ENCODE results near the gene OR2V1. TPM values are rescaled to one million over a fixed set of nuclear protein-coding genes. Genes with fewer than 3 reads are reported as not detected.
A peak's percentile ranks its signal among the peaks of the same experiment; 100 is the strongest.

Gene OR2V1
- total RNA-seq, 2 donors from 2014 or later, result not detected

- H3K27me3 Mint-ChIP-seq (ENCODE audit: insufficient read depth), result peaks cover 64% of the 10 kb centered on the region
- Histone ChIP-seq H3K4me1 (ENCODE audit: control insufficient read depth, insufficient read depth, low read length) (no peaks in the 10 kb centered on the region), H3K27me3 (ENCODE audit: control insufficient read depth, insufficient read depth, low read length, poor library complexity, severe bottlenecking) (peaks cover 49% of the 10 kb centered on the region)
Observed at GRCh38 chr5:181173420-181174342, 42.7 kb upstream of the OR2V1 start.

GRCh38 chr5:181173027-181173419, 42.1 kb upstream of the OR2V1 start:
- Histone ChIP-seq H3K9me3 (ENCODE audit: control insufficient read depth, low read length) (no peaks in the 10 kb centered on the region), H3K27ac (ENCODE audit: low read depth, low read length) (no peak overlapping the region), H3K4me1 (ENCODE audit: control insufficient read depth, insufficient read depth, low read length) (no peaks in the 10 kb centered on the region), H3K4me3 (ENCODE audit: low read length) (peak overlapping the region; percentile 74), H3K27me3 (ENCODE audit: control insufficient read depth, insufficient read depth, low read length, poor library complexity, severe bottlenecking) (peaks cover 56% of the 10 kb centered on the region), H3K9ac (ENCODE audit: extremely low read depth, low read length, poor library complexity, severe bottlenecking) (no peak overlapping the region), H3K36me3 (ENCODE audit: control insufficient read depth, insufficient read depth, low read length) (no peaks in the 10 kb centered on the region)
- peaks cover 19% of the 10 kb centered on the region for H3K4me1 Mint-ChIP-seq
- TF ChIP-seq CTCF (conservative IDR thresholded peaks at IDR 0.05), result peak; percentile 37
- no peak for DNase-seq
- peaks cover 69% of the 10 kb centered on the region for H3K27me3 Mint-ChIP-seq (ENCODE audit: insufficient read depth)
- H3K27ac Mint-ChIP-seq, result peak overlapping the region; percentile 1
- H3K36me3 Mint-ChIP-seq (ENCODE audit: low read depth), result no peaks in the 10 kb centered on the region
- WGBS, 2 experiments (ENCODE audit: insufficient coverage in 1 of 2, insufficient read length in 1 of 2), result 33 to 42% methylated on average over 11 of the region's 11 CpGs
- peak overlapping the region; percentile 60 for H3K4me3 Mint-ChIP-seq
- H3K9me3 Mint-ChIP-seq, result no peaks in the 10 kb centered on the region

More at GRCh38 chr5:181173420-181174342, 42.7 kb upstream of the OR2V1 start:
- Mint-ChIP-seq H3K9me3 (no peaks in the 10 kb centered on the region), H3K4me1 (peaks cover 15% of the 10 kb centered on the region), H3K4me3 (peak overlapping the region; percentile 60), H3K36me3 (ENCODE audit: low read depth) (no peaks in the 10 kb centered on the region), H3K27ac (peak overlapping the region; percentile 70)
- TF ChIP-seq CTCF (conservative IDR thresholded peaks at IDR 0.05), result peak; percentile 24
- WGBS, 2 experiments (ENCODE audit: insufficient coverage in 1 of 2, insufficient read length in 1 of 2), result 0 to 2% methylated on average over 32 to 50 of the region's 50 CpGs
- Histone ChIP-seq H3K9me3 (ENCODE audit: control insufficient read depth, low read length) (no peaks in the 10 kb centered on the region), H3K36me3 (ENCODE audit: control insufficient read depth, insufficient read depth, low read length) (no peaks in the 10 kb centered on the region), H3K9ac (ENCODE audit: extremely low read depth, low read length, poor library complexity, severe bottlenecking) (no peak overlapping the region), H3K4me3 (ENCODE audit: low read length) (peak overlapping the region; percentile 74), H3K27ac (ENCODE audit: low read depth, low read length) (no peak overlapping the region)
- peak; percentile 95 for DNase-seq

- no peaks in the 10 kb centered on the region for H3K4me1 ChIP-seq (ENCODE audit: control insufficient read depth, insufficient read depth, low read length)
- H3K27me3 ChIP-seq (ENCODE audit: control insufficient read depth, insufficient read depth, low read length, poor library complexity, severe bottlenecking), result peaks cover 67% of the 10 kb centered on the region
- DNase-seq, result no peak
- H3K9ac ChIP-seq (ENCODE audit: extremely low read depth, low read length, poor library complexity, severe bottlenecking), result no peak overlapping the region
- 61% methylated on average over 2 of the region's 3 CpGs; no CpG with 5 or more reads in 1 of the 2 experiments for WGBS, 2 experiments (ENCODE audit: insufficient coverage in 1 of 2, insufficient read length in 1 of 2)
- Mint-ChIP-seq H3K27me3 (ENCODE audit: insufficient read depth) (peaks cover 70% of the 10 kb centered on the region), H3K27ac (no peak overlapping the region), H3K4me3 (no peak overlapping the region), H3K4me1 (peaks cover 19% of the 10 kb centered on the region), H3K9me3 (no peaks in the 10 kb centered on the region), H3K36me3 (ENCODE audit: low read depth) (no peaks in the 10 kb centered on the region)
- H3K9me3 ChIP-seq (ENCODE audit: control insufficient read depth, low read length), result no peaks in the 10 kb centered on the region
- no peak for TF ChIP-seq CTCF (conservative IDR thresholded peaks at IDR 0.05)
- no peak overlapping the region for H3K4me3 ChIP-seq (ENCODE audit: low read length)
- no peaks in the 10 kb centered on the region for H3K36me3 ChIP-seq (ENCODE audit: control insufficient read depth, insufficient read depth, low read length)
- H3K27ac ChIP-seq (ENCODE audit: low read depth, low read length), result no peak overlapping the region
Observed at GRCh38 chr5:181171782-181172181, 40.8 kb upstream of the OR2V1 start.

Measured in endodermal cell (in vitro differentiated cells).